Adrenal gland (tissue), 5 donors: ENCODE results near the gene MTMR1.

ENCODE experiments used
- CTCF ChIP-seq, 6 experiments: fragments of 450-650 bp in 4 of 6; fragments of 200-600 bp in 2 of 6; sonication (generic) in 1 of 6; IDR thresholded peaks; 1 replicate in 5 of 6; 2 replicates in 1 of 6; pipeline versions ENCODE4 v1.5.1 to v1.8.0; 2016 to 2021; ENCODE audit warnings: antibody characterized with exemption in 6 of 6, mild to moderate bottlenecking in 2 of 6, moderate library complexity in 1 of 6
- POLR2A ChIP-seq, 2 donors: fragments of 450-650 bp; IDR thresholded peaks; one replicate each; pipeline ENCODE4 v1.6.1; 2017; ENCODE audit warnings: antibody characterized with exemption in 2 of 2, mild to moderate bottlenecking in 2 of 2, moderate library complexity in 1 of 2
- donor health status: DM: no; HTN: no; CAD: no.

DNA sequence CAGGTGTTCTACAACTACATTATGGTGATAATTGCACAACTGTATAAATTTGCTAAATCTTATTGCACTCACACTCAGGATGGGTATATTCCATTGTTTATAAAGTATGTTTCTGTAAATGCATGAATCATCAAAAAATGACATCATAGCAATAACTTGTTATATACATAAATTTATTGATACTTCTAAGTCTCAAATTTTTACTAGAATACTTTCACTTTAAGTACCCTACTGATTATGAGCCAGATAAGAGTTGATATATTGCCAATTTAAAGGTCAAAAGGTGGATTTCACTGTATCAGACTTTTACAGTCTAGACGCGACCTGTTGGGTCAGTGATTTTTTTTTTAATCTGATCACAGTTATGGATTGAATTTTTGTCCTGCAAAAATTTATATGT lies 37.4 kb upstream of the MTMR1 start:
- no peak for TF ChIP-seq CTCF (IDR thresholded peaks at IDR 0.05)
- no peak for TF ChIP-seq POLR2A (IDR thresholded peaks at IDR 0.05)
